ENCODE measurements around the gene GFAP. TPM values are rescaled to one million over a fixed set of nuclear protein-coding genes. Genes with fewer than 3 reads are reported as not detected.
"Not testable (repeated sequence)": the region's sequence is repeated elsewhere in the genome, so short reads cannot be mapped to it uniquely, and the experiment has no call there.

The GFAP gene
- total and polyA plus RNA-seq, 4 donors = 0.24 to 0.42 (median 0.33) TPM; not detected in 1

DNA sequence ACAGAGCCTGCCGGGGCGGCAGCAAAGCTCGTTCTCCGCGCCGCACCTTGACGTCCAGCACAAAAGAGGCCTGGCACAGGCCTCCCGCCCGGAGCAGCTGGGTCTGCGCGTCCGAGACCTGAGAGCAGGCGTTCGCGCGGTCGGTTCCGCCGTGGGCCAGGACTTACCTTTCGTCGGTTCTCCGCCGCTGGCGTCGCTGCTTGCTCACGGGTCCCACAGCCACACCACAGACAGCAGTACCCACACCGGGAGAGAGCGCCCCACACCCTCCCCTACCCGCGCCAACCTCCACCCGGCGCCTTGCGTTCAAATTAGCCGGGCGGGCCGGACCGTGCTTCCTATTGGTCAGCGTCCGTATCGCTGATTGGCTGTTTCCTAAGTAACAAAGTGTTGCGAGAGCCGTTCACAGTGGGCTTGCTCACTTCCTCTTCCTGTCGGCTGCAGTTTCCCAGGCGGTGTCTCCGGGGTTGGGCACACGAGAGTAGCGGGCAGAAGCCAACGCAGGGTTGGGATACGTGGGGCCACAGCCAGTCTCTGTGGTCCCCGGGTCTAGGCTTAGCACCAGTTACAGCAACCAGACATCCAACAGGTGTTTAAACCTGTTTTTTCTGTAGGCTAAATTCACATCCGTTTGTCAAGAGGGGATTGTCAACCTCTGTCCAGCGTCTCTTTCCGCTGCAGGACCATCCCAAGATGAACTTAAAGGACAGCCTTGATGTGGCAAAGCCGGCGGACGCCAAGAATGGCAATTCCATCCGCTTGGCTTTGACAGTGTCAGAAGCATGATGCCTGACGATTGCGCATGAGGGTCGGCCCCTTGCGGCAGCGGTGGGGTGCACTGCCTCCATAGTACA, 32.4 kb upstream of the GFAP start, which contains the start of gene KIF18B:
KIF18B (minus strand) TSS at position 313 of the 854 bp plus-strand sequence. CDS start 11,429 bp downstream, outside the sequence.
- peak within 1 kb of the TSS in 1 of 2 donors; percentile 67 for H3K9ac ChIP-seq (ENCODE audit: low read depth in 1 of 2, low read length in 2 of 2)
- peak within 1 kb of the TSS; percentile 47 to 79 (median 63) for H3K4me3 ChIP-seq (ENCODE audit: low read depth in 1 of 3, low read length in 3 of 3)
- peaks cover 4 to 13% (median 8%) of the 10 kb centered on the region in 4 donors for H3K4me1 ChIP-seq (ENCODE audit: control insufficient read depth in 4 of 4, insufficient read depth in 4 of 4, low read length in 3 of 4)
- peak within 1 kb of the TSS in 1 of 2 donors; percentile 41 for H3K27ac ChIP-seq (ENCODE audit: low read depth in 1 of 2, low read length in 2 of 2)
- H3K27me3 ChIP-seq (ENCODE audit: control insufficient read depth in 4 of 4, insufficient read depth in 4 of 4, low read length in 3 of 4) = no peaks in the 10 kb centered on the region
- WGBS = 4% methylated on average over 62 of the region's 62 CpGs
- no peaks in the 10 kb centered on the region for H3K36me3 ChIP-seq (ENCODE audit: control insufficient read depth in 4 of 4, insufficient read depth in 3 of 4, low read depth in 1 of 4, low read length in 3 of 4)
- DNase-seq (ENCODE audit: low spot score) = peak; percentile 94
- TF ChIP-seq NR2F2 (IDR thresholded peaks at IDR 0.05) (no peak), HNF4A (conservative IDR thresholded peaks at IDR 0.05) (no peak), SP1 (IDR thresholded peaks at IDR 0.05) (peak; percentile 69), TAF1 (conservative IDR thresholded peaks at IDR 0.05) (peak; percentile 84), RAD21 (IDR thresholded peaks at IDR 0.05) (peak in 1 of 2 donors; percentile 20), YY1 (IDR thresholded peaks at IDR 0.05) (no peak), GABPA (IDR thresholded peaks at IDR 0.05 in 1 of 2, conservative IDR thresholded peaks at IDR 0.05 in 1 of 2) (peak; percentile 75 to 92), FOXA2 (IDR thresholded peaks at IDR 0.05) (no peak)
- TF ChIP-seq, protein P1, sequence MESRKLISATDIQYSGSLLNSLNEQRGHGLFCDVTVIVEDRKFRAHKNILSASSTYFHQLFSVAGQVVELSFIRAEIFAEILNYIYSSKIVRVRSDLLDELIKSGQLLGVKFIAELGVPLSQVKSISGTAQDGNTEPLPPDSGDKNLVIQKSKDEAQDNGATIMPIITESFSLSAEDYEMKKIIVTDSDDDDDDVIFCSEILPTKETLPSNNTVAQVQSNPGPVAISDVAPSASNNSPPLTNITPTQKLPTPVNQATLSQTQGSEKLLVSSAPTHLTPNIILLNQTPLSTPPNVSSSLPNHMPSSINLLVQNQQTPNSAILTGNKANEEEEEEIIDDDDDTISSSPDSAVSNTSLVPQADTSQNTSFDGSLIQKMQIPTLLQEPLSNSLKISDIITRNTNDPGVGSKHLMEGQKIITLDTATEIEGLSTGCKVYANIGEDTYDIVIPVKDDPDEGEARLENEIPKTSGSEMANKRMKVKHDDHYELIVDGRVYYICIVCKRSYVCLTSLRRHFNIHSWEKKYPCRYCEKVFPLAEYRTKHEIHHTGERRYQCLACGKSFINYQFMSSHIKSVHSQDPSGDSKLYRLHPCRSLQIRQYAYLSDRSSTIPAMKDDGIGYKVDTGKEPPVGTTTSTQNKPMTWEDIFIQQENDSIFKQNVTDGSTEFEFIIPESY (IDR thresholded peaks at IDR 0.05) = peak; percentile 94
- TF ChIP-seq, protein P2, sequence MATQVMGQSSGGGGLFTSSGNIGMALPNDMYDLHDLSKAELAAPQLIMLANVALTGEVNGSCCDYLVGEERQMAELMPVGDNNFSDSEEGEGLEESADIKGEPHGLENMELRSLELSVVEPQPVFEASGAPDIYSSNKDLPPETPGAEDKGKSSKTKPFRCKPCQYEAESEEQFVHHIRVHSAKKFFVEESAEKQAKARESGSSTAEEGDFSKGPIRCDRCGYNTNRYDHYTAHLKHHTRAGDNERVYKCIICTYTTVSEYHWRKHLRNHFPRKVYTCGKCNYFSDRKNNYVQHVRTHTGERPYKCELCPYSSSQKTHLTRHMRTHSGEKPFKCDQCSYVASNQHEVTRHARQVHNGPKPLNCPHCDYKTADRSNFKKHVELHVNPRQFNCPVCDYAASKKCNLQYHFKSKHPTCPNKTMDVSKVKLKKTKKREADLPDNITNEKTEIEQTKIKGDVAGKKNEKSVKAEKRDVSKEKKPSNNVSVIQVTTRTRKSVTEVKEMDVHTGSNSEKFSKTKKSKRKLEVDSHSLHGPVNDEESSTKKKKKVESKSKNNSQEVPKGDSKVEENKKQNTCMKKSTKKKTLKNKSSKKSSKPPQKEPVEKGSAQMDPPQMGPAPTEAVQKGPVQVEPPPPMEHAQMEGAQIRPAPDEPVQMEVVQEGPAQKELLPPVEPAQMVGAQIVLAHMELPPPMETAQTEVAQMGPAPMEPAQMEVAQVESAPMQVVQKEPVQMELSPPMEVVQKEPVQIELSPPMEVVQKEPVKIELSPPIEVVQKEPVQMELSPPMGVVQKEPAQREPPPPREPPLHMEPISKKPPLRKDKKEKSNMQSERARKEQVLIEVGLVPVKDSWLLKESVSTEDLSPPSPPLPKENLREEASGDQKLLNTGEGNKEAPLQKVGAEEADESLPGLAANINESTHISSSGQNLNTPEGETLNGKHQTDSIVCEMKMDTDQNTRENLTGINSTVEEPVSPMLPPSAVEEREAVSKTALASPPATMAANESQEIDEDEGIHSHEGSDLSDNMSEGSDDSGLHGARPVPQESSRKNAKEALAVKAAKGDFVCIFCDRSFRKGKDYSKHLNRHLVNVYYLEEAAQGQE (IDR thresholded peaks at IDR 0.05) = peak; percentile 47
- TF ChIP-seq, protein P3, sequence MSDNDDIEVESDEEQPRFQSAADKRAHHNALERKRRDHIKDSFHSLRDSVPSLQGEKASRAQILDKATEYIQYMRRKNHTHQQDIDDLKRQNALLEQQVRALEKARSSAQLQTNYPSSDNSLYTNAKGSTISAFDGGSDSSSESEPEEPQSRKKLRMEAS (IDR thresholded peaks at IDR 0.05) = no peak
- TF ChIP-seq, protein P4, sequence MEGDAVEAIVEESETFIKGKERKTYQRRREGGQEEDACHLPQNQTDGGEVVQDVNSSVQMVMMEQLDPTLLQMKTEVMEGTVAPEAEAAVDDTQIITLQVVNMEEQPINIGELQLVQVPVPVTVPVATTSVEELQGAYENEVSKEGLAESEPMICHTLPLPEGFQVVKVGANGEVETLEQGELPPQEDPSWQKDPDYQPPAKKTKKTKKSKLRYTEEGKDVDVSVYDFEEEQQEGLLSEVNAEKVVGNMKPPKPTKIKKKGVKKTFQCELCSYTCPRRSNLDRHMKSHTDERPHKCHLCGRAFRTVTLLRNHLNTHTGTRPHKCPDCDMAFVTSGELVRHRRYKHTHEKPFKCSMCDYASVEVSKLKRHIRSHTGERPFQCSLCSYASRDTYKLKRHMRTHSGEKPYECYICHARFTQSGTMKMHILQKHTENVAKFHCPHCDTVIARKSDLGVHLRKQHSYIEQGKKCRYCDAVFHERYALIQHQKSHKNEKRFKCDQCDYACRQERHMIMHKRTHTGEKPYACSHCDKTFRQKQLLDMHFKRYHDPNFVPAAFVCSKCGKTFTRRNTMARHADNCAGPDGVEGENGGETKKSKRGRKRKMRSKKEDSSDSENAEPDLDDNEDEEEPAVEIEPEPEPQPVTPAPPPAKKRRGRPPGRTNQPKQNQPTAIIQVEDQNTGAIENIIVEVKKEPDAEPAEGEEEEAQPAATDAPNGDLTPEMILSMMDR (IDR thresholded peaks at IDR 0.05; ENCODE audit: low read depth, low read length, missing input control) = peak; percentile 1
- H3K9me3 ChIP-seq (ENCODE audit: control insufficient read depth in 4 of 4, low read length in 3 of 4) = no peaks in the 10 kb centered on the region

DNA sequence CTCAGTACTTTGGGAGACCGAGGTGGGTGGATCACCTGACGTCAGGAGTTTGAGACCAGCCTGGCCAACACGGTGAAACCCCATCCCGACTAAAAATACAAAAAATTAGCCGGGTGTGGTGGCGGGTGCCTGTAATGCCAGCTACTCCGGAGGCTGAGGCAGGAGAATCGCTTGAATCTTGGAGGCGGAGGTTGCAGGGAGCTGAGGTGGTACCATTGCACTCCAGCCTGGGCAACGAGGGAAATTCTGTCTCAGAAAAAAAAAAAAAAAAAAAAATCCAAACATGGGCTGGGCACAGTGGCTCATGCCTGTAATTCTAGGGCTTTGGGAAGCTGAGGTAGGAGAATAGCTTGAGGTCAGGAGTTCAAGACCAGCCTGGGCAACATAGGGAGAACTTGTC, 30.4 kb upstream of the GFAP start:
- H3K4me3 ChIP-seq (ENCODE audit: low read depth in 1 of 3, low read length in 3 of 3); H3K27ac ChIP-seq (ENCODE audit: low read depth in 1 of 2, low read length in 2 of 2); DNase-seq (ENCODE audit: low spot score); H3K9ac ChIP-seq (ENCODE audit: low read depth in 1 of 2, low read length in 2 of 2); H3K36me3 ChIP-seq (ENCODE audit: control insufficient read depth in 4 of 4, insufficient read depth in 3 of 4, low read depth in 1 of 4, low read length in 3 of 4); H3K27me3 ChIP-seq (ENCODE audit: control insufficient read depth in 4 of 4, insufficient read depth in 4 of 4, low read length in 3 of 4); H3K9me3 ChIP-seq (ENCODE audit: control insufficient read depth in 4 of 4, low read length in 3 of 4): not testable (repeated sequence)
- peaks cover 4 to 13% (median 8%) of the 10 kb centered on the region in 4 donors for H3K4me1 ChIP-seq (ENCODE audit: control insufficient read depth in 4 of 4, insufficient read depth in 4 of 4, low read length in 3 of 4)
- 95% methylated on average over 10 of the region's 10 CpGs for WGBS

All from liver (tissue), 9 donors.